Lung (tissue), 12 donors: Measurements from ENCODE around the gene PBXIP1. TPM values are rescaled to one million over a fixed set of nuclear protein-coding genes. Genes with fewer than 3 reads are reported as not detected.
A peak's percentile ranks its signal among the peaks of the same experiment; 100 is the strongest.
"Not testable (repeated sequence)": the region's sequence is repeated elsewhere in the genome, so short reads cannot be mapped to it uniquely, and the experiment has no call there.

Experiments used
- ATAC-seq: fragments of 200-7000 bp; cut with Tn5 transposase; one replicate; pipeline ENCODE4 v1.9.1; 2020; ENCODE audit warnings: moderate number of reproducible peaks; ENCODE audit not compliant: insufficient read depth, low FRiP score
- DNase-seq, 3 donors: peaks; one replicate each; pipeline ENCODE4 v3.0.0-alpha.2; 2013 to 2017
- H3K27ac ChIP-seq, 2 donors: one replicate each; pipeline ENCODE4 v1.5.1; 2013; ENCODE audit warnings: mild to moderate bottlenecking in 2 of 2, moderate library complexity in 2 of 2, control low read depth in 1 of 2, inconsistent platforms in 1 of 2, low read depth in 1 of 2, low read length in 1 of 2
- H3K27me3 ChIP-seq, 3 donors: one replicate each; pipeline ENCODE4 v1.5.1; 2013; ENCODE audit warnings: low read length in 2 of 3; ENCODE audit not compliant: control insufficient read depth in 3 of 3, insufficient read depth in 3 of 3
- H3K36me3 ChIP-seq, 4 donors: one replicate each; pipeline ENCODE4 v1.5.1; 2013; ENCODE audit warnings: low read length in 4 of 4, mild to moderate bottlenecking in 1 of 4, moderate library complexity in 1 of 4; ENCODE audit not compliant: control insufficient read depth in 4 of 4, insufficient read depth in 4 of 4
- H3K4me1 ChIP-seq, 5 donors: one replicate each; pipeline ENCODE4 v1.5.1; 2013; ENCODE audit warnings: low read length in 5 of 5, mild to moderate bottlenecking in 2 of 5, moderate library complexity in 1 of 5; ENCODE audit not compliant: control insufficient read depth in 5 of 5, insufficient read depth in 5 of 5
- H3K4me3 ChIP-seq: one replicate; pipeline ENCODE4 v1.5.1; 2013; ENCODE audit warnings: mild to moderate bottlenecking, control low read depth, moderate library complexity
- H3K9ac ChIP-seq, 2 donors: one replicate each; pipeline ENCODE4 v1.5.1; 2013; ENCODE audit warnings: low read length in 2 of 2, control low read depth in 1 of 2; ENCODE audit not compliant: insufficient read depth in 1 of 2
- H3K9me3 ChIP-seq, 4 donors: one replicate each; pipeline ENCODE4 v1.5.1; 2013; ENCODE audit warnings: low read length in 3 of 4, mild to moderate bottlenecking in 1 of 4, moderate library complexity in 1 of 4; ENCODE audit not compliant: control insufficient read depth in 4 of 4, insufficient read depth in 3 of 4
- CTCF ChIP-seq: IDR thresholded peaks from 2 replicates; pipeline ENCODE4 v1.5.1; 2012; ENCODE audit warnings: mild to moderate bottlenecking; ENCODE audit errors: control extremely low read depth, extremely low read depth
- WGBS, 2 donors: extraction: QIAGEN DNeasy Blood & Tissue Kit; methylation state at CpG; one replicate each; pipeline ENCODE4 v1.1.7; 2013; 5-methylcytosine and 5-hydroxymethylcytosine counted together
- polyA plus RNA-seq, 2 donors: library from polyadenylated mRNA; stranded (reverse); fragments of 200-250 nt; gene quantifications; one replicate each; pipeline ENCODE4 v1.2.1, GENCODE V29; 2013
- total RNA-seq, 2 donors: library from RNA; depleted of rRNA in 1 of 2; stranded (reverse); fragments of >200 nt in 1 of 2; gene quantifications; one replicate each; pipeline ENCODE4 v1.2.1, GENCODE V29; 2014 to 2021
- donor health status: control.
- donor health status: control.
- donor health status: Bipolar disorder and iron deficiency.
- donor health status: healthy.
- donor health status: DM: yes; HTN: yes; CAD: no.

Gene PBXIP1
- total and polyA plus RNA-seq, 4 donors: 32.8 to 178 (median 35.3) TPM

- ATAC-seq (peak; percentile 99), DNase-seq (peak; percentile 98 to 100 (median 99))
- H3K4me1 ChIP-seq: peaks cover 0 to 14% (median 6%) of the 10 kb centered on the region in 5 donors
- no peaks in the 10 kb centered on the region for H3K27me3 ChIP-seq
- H3K27ac ChIP-seq: peak within 1 kb of the TSS; percentile 62 to 76
- H3K9ac ChIP-seq: peak within 1 kb of the TSS; percentile 69 to 88
- H3K36me3 ChIP-seq: peaks cover 0 to 12% (median 6%) of the 10 kb centered on the region in 4 donors
- H3K4me3 ChIP-seq: peak within 1 kb of the TSS; percentile 82
- H3K9me3 ChIP-seq: no peaks in the 10 kb centered on the region
- 0 to 1% methylated on average over 26 of the region's 26 CpGs for WGBS, 2 donors
- TF ChIP-seq CTCF: no peak
These were observed 27.2 kb upstream of the PBXIP1 start, which contains the start of gene FLAD1 for GRCh38 chr1:154982897-154983648. FLAD1 (plus strand) TSS chr1:154983344; CDS start chr1:154983695, 351 bp downstream.

GRCh38 chr1:154982341-154982740 is 26.4 kb upstream of the PBXIP1 start:
- WGBS, 2 donors: 69 to 71% methylated on average over 6 of the region's 6 CpGs
- ATAC-seq: no peak
- Histone ChIP-seq H3K36me3 (peaks cover 0 to 5% (median 4%) of the 10 kb centered on the region in 4 donors), H3K27me3 (no peaks in the 10 kb centered on the region), H3K4me1 (peaks cover 0 to 14% (median 6%) of the 10 kb centered on the region in 5 donors), H3K9ac (no peak overlapping the region), H3K27ac (no peak overlapping the region), H3K9me3 (no peaks in the 10 kb centered on the region), H3K4me3 (no peak overlapping the region)
- no peak for TF ChIP-seq CTCF
- no peak for DNase-seq

- Histone ChIP-seq H3K9ac (no peak overlapping the region), H3K9me3 (no peaks in the 10 kb centered on the region), H3K36me3 (peaks cover 0 to 5% (median 2%) of the 10 kb centered on the region in 4 donors), H3K4me3 (no peak overlapping the region), H3K27me3 (no peaks in the 10 kb centered on the region), H3K27ac (no peak overlapping the region), H3K4me1 (peaks cover 0 to 20% (median 5%) of the 10 kb centered on the region in 5 donors)
- 96% methylated on average over 3 of the region's 3 CpGs for WGBS, 2 donors
- no peak for TF ChIP-seq CTCF
- no peak for DNase-seq
- no peak for ATAC-seq
These were observed 22.5 kb upstream of the PBXIP1 start for GRCh38 chr1:154978360-154978759.

GRCh38 chr1:154977762-154978161 is 21.9 kb upstream of the PBXIP1 start:
- not testable (repeated sequence) for H3K27me3 ChIP-seq, ATAC-seq, H3K27ac ChIP-seq, H3K9ac ChIP-seq, DNase-seq, H3K4me3 ChIP-seq, H3K9me3 ChIP-seq, H3K36me3 ChIP-seq
- 50 to 65% methylated on average over 3 of the region's 3 CpGs for WGBS, 2 donors
- H3K4me1 ChIP-seq: peaks cover 0 to 26% (median 8%) of the 10 kb centered on the region in 5 donors
